ENCODE data around the gene SNX14.

- TF ChIP-seq EZH2 (IDR thresholded peaks at IDR 0.05) = no peak
- no peak for TF ChIP-seq CTCF (IDR thresholded peaks at IDR 0.05 in 2 of 3, conservative IDR thresholded peaks at IDR 0.05 in 1 of 3; ENCODE audit: borderline replicate concordance in 1 of 3, insufficient read depth in 1 of 3, low read depth in 2 of 3, low read length in 2 of 3)
- TF ChIP-seq REST (IDR thresholded peaks at IDR 0.05; ENCODE audit: low read depth) = no peak
- no peak for TF ChIP-seq ELF1 (IDR thresholded peaks at IDR 0.05; ENCODE audit: borderline replicate concordance, low read depth)
These were observed 77.5 kb downstream of the SNX14 start for GRCh38 chr6:85516168-85516567.
